ENCODE data around the gene GPRASP1. TPM values are rescaled to one million over a fixed set of nuclear protein-coding genes. Genes with fewer than 3 reads are reported as not detected.

The GPRASP1 gene
- polyA plus RNA-seq, 2 of the 4 experiments (the other 2 are of a cell fraction): 0.50 to 0.87 TPM

GRCh38 chrX:102694749-102695148 is 43.5 kb downstream of the GPRASP1 start:
- no peak for ATAC-seq
- no peak for TF ChIP-seq MAX (IDR thresholded peaks at IDR 0.05)
- TF ChIP-seq HOXB5 (CRISPR knock-in tag; IDR thresholded peaks at IDR 0.05): no peak
- Histone ChIP-seq H3K4me1 (no peaks in the 10 kb centered on the region), H3K4me3 (no peak overlapping the region), H3K9me3 (no peaks in the 10 kb centered on the region), H3K4me2 (no peak overlapping the region), H3K27ac (no peak overlapping the region)
- CTCF ChIA-PET: interaction anchor here (1.5 kb wide), 1 partner anchor 12 kb away, joined by 3 read pairs; no protein-coding TSS in a partner anchor
- no peak for DNase-seq (ENCODE audit: low read depth in 1 of 2, low spot score in 1 of 2)
- FAIRE-seq: peak; percentile 46
- POLR2A ChIA-PET: no interaction called here
- WGBS (ENCODE audit: missing lambda C conversion rate): 88% methylated on average over 3 of the region's 3 CpGs

- Histone ChIP-seq H3K4me1 (no peaks in the 10 kb centered on the region), H3K9me3 (no peaks in the 10 kb centered on the region), H3K4me3 (no peak overlapping the region), H3K27ac (no peak overlapping the region), H3K4me2 (no peak overlapping the region)
- CTCF ChIA-PET: no interaction called here
- no peak for ATAC-seq
- DNase-seq (ENCODE audit: low read depth in 1 of 2, low spot score in 1 of 2): no peak
- peak; percentile 94 for FAIRE-seq
- TF ChIP-seq RARB (CRISPR knock-in tag; IDR thresholded peaks at IDR 0.05): no peak
- TF ChIP-seq ZFP36 (IDR thresholded peaks at IDR 0.05; ENCODE audit: borderline replicate concordance, partially characterized antibody): no peak
- TF ChIP-seq MAFK (IDR thresholded peaks at IDR 0.05; ENCODE audit: partially characterized antibody): peak; percentile 75
- TF ChIP-seq FOSB (CRISPR knock-in tag; IDR thresholded peaks at IDR 0.05): no peak
- TF ChIP-seq HES2 (IDR thresholded peaks at IDR 0.05): no peak
- POLR2A ChIA-PET: no interaction called here
Measured at GRCh38 chrX:102696306-102696705, 45.0 kb downstream of the GPRASP1 start.

GRCh38 chrX:102697494-102697893 is 46.2 kb downstream of the GPRASP1 start:
- H3K4me1 ChIP-seq: no peaks in the 10 kb centered on the region
- TF ChIP-seq JUNB (IDR thresholded peaks at IDR 0.05): no peak
- no peak for TF ChIP-seq POLR2A (IDR thresholded peaks at IDR 0.05; ENCODE audit: low read length)
- TF ChIP-seq RARB (CRISPR knock-in tag; IDR thresholded peaks at IDR 0.05): no peak
- TF ChIP-seq JUN (IDR thresholded peaks at IDR 0.05): no peak
- no peak for TF ChIP-seq EHF (CRISPR knock-in tag; IDR thresholded peaks at IDR 0.05)
- TF ChIP-seq ESRRA (IDR thresholded peaks at IDR 0.05; ENCODE audit: borderline replicate concordance, low read length): no peak
- TF ChIP-seq NR3C1 (IDR thresholded peaks at IDR 0.05): no peak
- no peak for TF ChIP-seq MAFK (IDR thresholded peaks at IDR 0.05; ENCODE audit: partially characterized antibody)
- no peak for TF ChIP-seq USF2 (IDR thresholded peaks at IDR 0.05)
- FAIRE-seq: no peak
- H3K9me3 ChIP-seq: no peaks in the 10 kb centered on the region
- no peak overlapping the region for H3K4me2 ChIP-seq
- POLR2A ChIA-PET: no interaction called here
- no peak overlapping the region for H3K4me3 ChIP-seq
- H3K27ac ChIP-seq: no peak overlapping the region
- CTCF ChIA-PET: no interaction called here
- ATAC-seq: no peak
- DNase-seq (ENCODE audit: low read depth in 1 of 2, low spot score in 1 of 2): no peak

Small RNA genes lying within 50 kb of the gene (small RNA-seq; reads per million reads assigned to genes)
- gene RNU6-589P: 0 reads per million in 6 experiments

Other genes starting within 250 kb of the GPRASP1 start
- not detected in 2 replicates for gene NXF2B, start 211.5 kb upstream of the GPRASP1 start, polyA plus RNA-seq (2011; rRNA removed)
- gene NXF2B, start 211.5 kb upstream of the GPRASP1 start, polyA plus RNA-seq (2017; fragmentation: RNase III; extraction: RNeasy Plus Mini Kit Qiagen cat#74134 plus additional on column Dnase treatment): not detected in 3 replicates
- not detected in 2 replicates for gene TCP11X2, start 179.7 kb upstream of the GPRASP1 start, polyA plus RNA-seq (2011; rRNA removed)
- gene TCP11X2, start 179.7 kb upstream of the GPRASP1 start, polyA plus RNA-seq (2017; fragmentation: RNase III; extraction: RNeasy Plus Mini Kit Qiagen cat#74134 plus additional on column Dnase treatment): not detected in 3 replicates
- gene TMSB15A, start 134.7 kb upstream of the GPRASP1 start, polyA plus RNA-seq (2011; rRNA removed): 0.30 and 1.2 TPM in 2 replicates
- 0.46 to 0.48 TPM (median 0.46 TPM) in 3 replicates for gene TMSB15A, start 134.7 kb upstream of the GPRASP1 start, polyA plus RNA-seq (2017; fragmentation: RNase III; extraction: RNeasy Plus Mini Kit Qiagen cat#74134 plus additional on column Dnase treatment)
- 23.7 and 24.6 TPM in 2 replicates for gene ARMCX5, start 52.0 kb upstream of the GPRASP1 start, polyA plus RNA-seq (2011; rRNA removed)
- gene ARMCX5, start 52.0 kb upstream of the GPRASP1 start, polyA plus RNA-seq (2017; fragmentation: RNase III; extraction: RNeasy Plus Mini Kit Qiagen cat#74134 plus additional on column Dnase treatment): 8.2 to 10.5 TPM (median 8.9 TPM) in 3 replicates
- gene GPRASP2, start 61.0 kb downstream of the GPRASP1 start, polyA plus RNA-seq (2011; rRNA removed): 6.3 and 6.7 TPM in 2 replicates
- 5.7 to 6.1 TPM (median 5.9 TPM) in 3 replicates for gene GPRASP2, start 61.0 kb downstream of the GPRASP1 start, polyA plus RNA-seq (2017; fragmentation: RNase III; extraction: RNeasy Plus Mini Kit Qiagen cat#74134 plus additional on column Dnase treatment)
- 4.4 and 4.6 TPM in 2 replicates for gene GPRASP3, start 69.3 kb downstream of the GPRASP1 start, polyA plus RNA-seq (2011; rRNA removed)
- gene GPRASP3, start 69.3 kb downstream of the GPRASP1 start, polyA plus RNA-seq (2017; fragmentation: RNase III; extraction: RNeasy Plus Mini Kit Qiagen cat#74134 plus additional on column Dnase treatment): 4.7 to 5.0 TPM (median 4.9 TPM) in 3 replicates